H1 (cell line): Measurements from ENCODE around the gene GSTO1. TPM values are rescaled to one million over a fixed set of nuclear protein-coding genes. Genes with fewer than 3 reads are reported as not detected.
"Not testable (repeated sequence)": the region's sequence is repeated elsewhere in the genome, so short reads cannot be mapped to it uniquely, and the experiment has no call there.

ENCODE experiments used
- CTCF ChIA-PET: fragments of 300-600 bp; sonication (Branson Sonifier 250); formaldehyde crosslinking; loops from one replicate; lab custom pipeline; 2021; ENCODE audit not compliant: partially characterized antibody; lab: Charles Lee
- POLR2A ChIA-PET: fragments of 300-600 bp; sonication (Branson Sonifier 250); formaldehyde crosslinking; loops from one replicate; lab custom pipeline; 2021; ENCODE audit warnings: inconsistent platforms; ENCODE audit not compliant: partially characterized antibody; lab: Charles Lee
- DNase-seq, 2 experiments: peaks; one replicate each; pipeline versions ENCODE4 v3.0.0 to v3.0.0-alpha.2; 2010 to 2022; ENCODE audit warnings: low spot score in 2 of 2, low read depth in 1 of 2, mixed read lengths in 1 of 2
- FAIRE-seq: peaks from 2 replicates; lab custom pipeline; 2011; peaks lifted over from hg19 to GRCh38; lab: Jason Lieb, UNC
- H2AFZ ChIP-seq: 2 replicates; pipeline ENCODE4 v1.8.1; 2012; ENCODE audit warnings: low read length, inconsistent platforms
- H2AK5ac ChIP-seq: 2 replicates; pipeline ENCODE4 v1.6.1; 2013; ENCODE audit warnings: low read depth, low read length
- H2BK120ac ChIP-seq: replicated peaks from 2 replicates; pipeline ENCODE3; 2013; ENCODE audit warnings: low read depth, low read length, inconsistent platforms
- H2BK12ac ChIP-seq: 2 replicates; pipeline ENCODE4 v1.6.1; 2013; ENCODE audit warnings: low read depth, low read length
- H2BK15ac ChIP-seq: 2 replicates; pipeline ENCODE4 v1.6.1; 2013; ENCODE audit warnings: low read length
- H2BK20ac ChIP-seq: 2 replicates; pipeline ENCODE4 v1.6.1; 2013; ENCODE audit warnings: low read length
- H2BK5ac ChIP-seq: 2 replicates; pipeline ENCODE4 v1.6.1; 2013; ENCODE audit warnings: low read depth, low read length
- H3K14ac ChIP-seq: 2 replicates; pipeline ENCODE4 v1.6.1; 2013; ENCODE audit warnings: inconsistent platforms; ENCODE audit not compliant: insufficient read length
- H3K18ac ChIP-seq: 2 replicates; pipeline ENCODE4 v1.6.1; 2013; ENCODE audit warnings: low read length; ENCODE audit errors: extremely low read depth
- H3K23ac ChIP-seq: 2 replicates; pipeline ENCODE4 v1.6.1; 2013; ENCODE audit warnings: inconsistent platforms; ENCODE audit not compliant: insufficient read length
- H3K23me2 ChIP-seq: 2 replicates; pipeline ENCODE4 v1.6.1; 2013; ENCODE audit warnings: low read depth, low read length
- H3K27ac ChIP-seq: 2 replicates; pipeline ENCODE4 v1.6.1; 2011; ENCODE audit warnings: low read depth, low read length, inconsistent platforms
- H3K27me3 ChIP-seq, 4 experiments: replicated peaks in 1 of 4; 1 replicate in 1 of 4; 2 replicates in 3 of 4; pipeline versions ENCODE4 v1.6.1 to v1.8.1; 2011 to 2013; ENCODE audit warnings: low read length in 3 of 4, mild to moderate bottlenecking in 3 of 4, inconsistent platforms in 2 of 4, mixed read lengths in 2 of 4, moderate library complexity in 1 of 4; ENCODE audit not compliant: control insufficient read depth in 3 of 4, insufficient read depth in 3 of 4; ENCODE audit errors: extremely low read depth in 1 of 4
- H3K36me3 ChIP-seq, 4 experiments: 2 replicates each; pipeline versions ENCODE4 v1.6.1 to v1.8.1; 2011 to 2013; ENCODE audit warnings: mild to moderate bottlenecking in 4 of 4, low read length in 3 of 4, moderate library complexity in 2 of 4, control low read depth in 1 of 4, inconsistent platforms in 1 of 4; ENCODE audit not compliant: insufficient read depth in 4 of 4, control insufficient read depth in 2 of 4
- H3K4ac ChIP-seq: replicated peaks from 2 replicates; pipeline ENCODE3; 2013; ENCODE audit warnings: low read length, low read depth, mixed read lengths, inconsistent platforms; ENCODE audit not compliant: insufficient read length
- H3K4me1 ChIP-seq, 4 experiments: replicated peaks in 1 of 4; 1 replicate in 1 of 4; 2 replicates in 3 of 4; pipeline versions ENCODE4 v1.6.1 to v1.8.1; 2011 to 2013; ENCODE audit warnings: low read length in 3 of 4, inconsistent platforms in 2 of 4, mixed read lengths in 1 of 4; ENCODE audit not compliant: insufficient read depth in 4 of 4, control insufficient read depth in 3 of 4
- H3K4me2 ChIP-seq, 2 experiments: 2 replicates each; pipeline versions ENCODE4 v1.6.1 to v1.8.1; 2011 to 2013; ENCODE audit warnings: low read depth in 2 of 2, low read length in 2 of 2, control low read depth in 1 of 2, inconsistent platforms in 1 of 2, mild to moderate bottlenecking in 1 of 2; ENCODE audit not compliant: insufficient read depth in 1 of 2
- H3K4me3 ChIP-seq, 4 experiments: fragments of 200-600, 300-600 bp in 1 of 4; sonication (generic), shearing (Covaris generic), sonication (Bioruptor Twin) in 1 of 4; 2 replicates each; pipeline versions ENCODE4 v1.5.1 to v1.8.1; 2011 to 2016; ENCODE audit warnings: low read length in 4 of 4, low read depth in 3 of 4, control low read depth in 2 of 4, inconsistent platforms in 2 of 4, mild to moderate bottlenecking in 2 of 4, mixed read lengths in 1 of 4, moderate library complexity in 1 of 4; ENCODE audit not compliant: insufficient read depth in 2 of 4; ENCODE audit errors: extremely low read depth in 1 of 4
- H3K56ac ChIP-seq: replicated peaks from 2 replicates; pipeline ENCODE3; 2013; ENCODE audit warnings: low read depth, mild to moderate bottlenecking, mixed read lengths, low read length, inconsistent platforms; ENCODE audit not compliant: insufficient read length
- H3K79me1 ChIP-seq: 2 replicates; pipeline ENCODE4 v1.6.1; 2013; ENCODE audit warnings: low read depth, low read length, control low read depth
- H3K79me2 ChIP-seq, 2 experiments: 2 replicates each; pipeline versions ENCODE4 v1.6.1 to v1.8.1; 2012 to 2013; ENCODE audit warnings: low read length in 2 of 2, mild to moderate bottlenecking in 2 of 2, inconsistent platforms in 1 of 2; ENCODE audit not compliant: insufficient read depth in 2 of 2, control insufficient read depth in 1 of 2
- H3K9ac ChIP-seq, 4 experiments: replicated peaks in 1 of 4; 1 replicate in 1 of 4; 2 replicates in 3 of 4; pipeline versions ENCODE4 v1.6.1 to v1.8.1; 2011 to 2013; ENCODE audit warnings: low read depth in 3 of 4, low read length in 3 of 4, control low read depth in 2 of 4, mild to moderate bottlenecking in 2 of 4, moderate library complexity in 2 of 4, inconsistent platforms in 1 of 4; ENCODE audit errors: extremely low read depth in 1 of 4
- H3K9me3 ChIP-seq, 2 experiments: 2 replicates each; pipeline versions ENCODE4 v1.6.1 to v1.8.1; 2012 to 2013; ENCODE audit warnings: mild to moderate bottlenecking in 2 of 2, moderate library complexity in 2 of 2, control low read depth in 1 of 2, inconsistent platforms in 1 of 2, low read depth in 1 of 2, low read length in 1 of 2, mixed read lengths in 1 of 2; ENCODE audit not compliant: insufficient read depth in 2 of 2
- H4K20me1 ChIP-seq, 2 experiments: replicated peaks in 1 of 2; 2 replicates each; pipeline versions ENCODE3 to v1.8.1; 2011 to 2013; ENCODE audit warnings: inconsistent platforms in 2 of 2, low read length in 2 of 2, mild to moderate bottlenecking in 1 of 2; ENCODE audit not compliant: insufficient read depth in 2 of 2, control insufficient read depth in 1 of 2
- H4K5ac ChIP-seq: 2 replicates; pipeline ENCODE4 v1.6.1; 2013; ENCODE audit warnings: low read length, low read depth, mixed read lengths, inconsistent platforms; ENCODE audit not compliant: insufficient read length
- H4K8ac ChIP-seq: 2 replicates; pipeline ENCODE4 v1.8.0; 2013; ENCODE audit warnings: mild to moderate bottlenecking, moderate library complexity, low read length, inconsistent platforms; ENCODE audit not compliant: insufficient read depth; ENCODE audit errors: extremely low read depth
- H4K91ac ChIP-seq: replicated peaks from 2 replicates; pipeline ENCODE3; 2013; ENCODE audit warnings: low read length, mixed read lengths, inconsistent platforms; ENCODE audit not compliant: insufficient read length
- WGBS, 2 experiments: shearing (Covaris generic) in 1 of 2; methylation state at CpG; one replicate each; pipeline versions ENCODE4 v1.1.6 to v1.1.7; 2013 to 2015; ENCODE audit warnings: low lambda C conversion rate in 2 of 2, mixed read lengths in 2 of 2, inconsistent platforms in 1 of 2, low coverage in 1 of 2, missing lambda C conversion rate in 1 of 2; ENCODE audit not compliant: insufficient replicate concordance in 2 of 2, insufficient coverage in 1 of 2, insufficient read length in 1 of 2; ENCODE audit errors: extremely low coverage in 1 of 2, missing lambda C conversion rate in 1 of 2; 5-methylcytosine and 5-hydroxymethylcytosine counted together
- polyA plus RNA-seq, 7 experiments: library from polyadenylated mRNA; depleted of rRNA in 3 of 7; stranded (reverse) in 5 of 7; unstranded in 2 of 7; fragments of >200 nt in 5 of 7; fragments of 200-250 nt in 2 of 7; gene quantifications; 1 replicate in 5 of 7; 2 replicates in 1 of 7; 4 replicates in 1 of 7; pipeline versions ENCODE4 v1.2.1 to v1.2.3, GENCODE V29; 2011 to 2013; ENCODE audit warnings: missing spikeins in 2 of 7, mixed read lengths in 2 of 7
- total RNA-seq: library from RNA; stranded (reverse); fragmentation: NEBNext Ultra II Directional; extraction: Animal tissue kit (Norgen Biotek cat#: 25700); gene quantifications from 2 replicates; pipeline ENCODE4 v1.2.1, GENCODE V29; 2021

Gene GSTO1
- total and polyA plus RNA-seq, 2 of the 8 experiments (the other 6 are each of a cell fraction or from before 2014, with no cell fraction given) = 22.4 to 32.5 TPM

DNA sequence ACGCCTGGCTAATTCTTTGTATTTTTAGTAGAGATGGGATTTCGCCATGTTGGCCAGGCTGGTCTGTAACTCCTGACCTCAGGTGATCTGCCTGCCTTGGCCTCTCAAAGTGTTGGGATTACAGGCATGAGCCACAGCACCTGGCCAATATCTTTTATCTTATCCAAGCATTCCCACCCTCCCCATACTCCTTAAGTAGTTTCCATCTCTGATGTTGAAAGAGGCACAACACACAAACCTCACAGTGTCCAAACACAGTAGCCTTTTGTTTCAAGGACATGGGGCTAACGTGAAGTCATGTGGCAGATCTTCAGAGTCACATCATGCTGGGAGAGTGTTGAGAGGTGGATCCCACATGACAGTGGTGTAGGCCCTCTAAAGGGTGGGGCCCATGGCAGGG lies 11.7 kb upstream of the GSTO1 start:
- H3K4me3 ChIP-seq, H2BK20ac ChIP-seq, H2AK5ac ChIP-seq, H2BK12ac ChIP-seq, H3K14ac ChIP-seq, H2AFZ ChIP-seq, H3K23ac ChIP-seq, H3K9me3 ChIP-seq, H4K8ac ChIP-seq, CTCF ChIA-PET, FAIRE-seq, DNase-seq, H3K27me3 ChIP-seq, H2BK15ac ChIP-seq, H3K56ac ChIP-seq, H4K5ac ChIP-seq, H2BK5ac ChIP-seq, H3K4me1 ChIP-seq, H3K27ac ChIP-seq, H3K4ac ChIP-seq, H3K4me2 ChIP-seq, H3K79me1 ChIP-seq, H3K23me2 ChIP-seq, H4K91ac ChIP-seq, H3K36me3 ChIP-seq, H3K79me2 ChIP-seq, H3K9ac ChIP-seq, POLR2A ChIA-PET, H2BK120ac ChIP-seq, H4K20me1 ChIP-seq, H3K18ac ChIP-seq: not testable (repeated sequence)
- WGBS, 2 experiments = 91% methylated on average over 3 of the region's 3 CpGs; no CpG with 5 or more reads in 1 of the 2 experiments
